GM15510 (cell line): ENCODE results near the gene SLC39A2.

Experiments used
- POLR2A ChIP-seq: IDR thresholded peaks from 3 replicates; pipeline ENCODE4 v1.6.1; 2011; ENCODE audit warnings: borderline replicate concordance; ENCODE audit not compliant: insufficient read length; ENCODE audit errors: extremely low read depth

The SLC39A2 gene

GRCh38 chr14:21030531-21030930 is 31.4 kb downstream of the SLC39A2 start:
- TF ChIP-seq POLR2A: no peak

- TF ChIP-seq POLR2A: no peak
Measured at GRCh38 chr14:21032326-21033132, 33.4 kb downstream of the SLC39A2 start.

GRCh38 chr14:21033133-21033698 is 34.1 kb downstream of the SLC39A2 start:
- no peak for TF ChIP-seq POLR2A

GRCh38 chr14:21034707-21035106 is 35.6 kb downstream of the SLC39A2 start, which contains the start of gene RNASE13:
TSS of gene RNASE13 (minus strand) at chr14:21034807. CDS start at chr14:21034288, 519 bp downstream.
- TF ChIP-seq POLR2A: no peak

GRCh38 chr14:21036751-21037150 is 37.7 kb downstream of the SLC39A2 start:
- TF ChIP-seq POLR2A: no peak

GRCh38 chr14:21037156-21037555 is 38.1 kb downstream of the SLC39A2 start:
- no peak for TF ChIP-seq POLR2A

- TF ChIP-seq POLR2A: no peak
Measured at GRCh38 chr14:21038441-21039422, 39.6 kb downstream of the SLC39A2 start.

- TF ChIP-seq POLR2A: no peak
Measured at GRCh38 chr14:21039585-21040369, 40.7 kb downstream of the SLC39A2 start.

GRCh38 chr14:21040370-21040925 is 41.4 kb downstream of the SLC39A2 start:
- no peak for TF ChIP-seq POLR2A

GRCh38 chr14:21041676-21042433 is 42.8 kb downstream of the SLC39A2 start, which contains the start of gene RNASE7:
TSS of gene RNASE7 (plus strand) at chr14:21042362. CDS start at chr14:21042993, 631 bp downstream.
- no peak for TF ChIP-seq POLR2A

- no peak for TF ChIP-seq POLR2A
Measured at GRCh38 chr14:21042918-21043317, 43.8 kb downstream of the SLC39A2 start.

GRCh38 chr14:21043387-21043973 is 44.4 kb downstream of the SLC39A2 start:
- TF ChIP-seq POLR2A: no peak
